ENCODE results near the gene HNF1A.
"Not testable (repeated sequence)": the region's sequence is repeated elsewhere in the genome, so short reads cannot be mapped to it uniquely, and the experiment has no call there.

Gene HNF1A

DNA sequence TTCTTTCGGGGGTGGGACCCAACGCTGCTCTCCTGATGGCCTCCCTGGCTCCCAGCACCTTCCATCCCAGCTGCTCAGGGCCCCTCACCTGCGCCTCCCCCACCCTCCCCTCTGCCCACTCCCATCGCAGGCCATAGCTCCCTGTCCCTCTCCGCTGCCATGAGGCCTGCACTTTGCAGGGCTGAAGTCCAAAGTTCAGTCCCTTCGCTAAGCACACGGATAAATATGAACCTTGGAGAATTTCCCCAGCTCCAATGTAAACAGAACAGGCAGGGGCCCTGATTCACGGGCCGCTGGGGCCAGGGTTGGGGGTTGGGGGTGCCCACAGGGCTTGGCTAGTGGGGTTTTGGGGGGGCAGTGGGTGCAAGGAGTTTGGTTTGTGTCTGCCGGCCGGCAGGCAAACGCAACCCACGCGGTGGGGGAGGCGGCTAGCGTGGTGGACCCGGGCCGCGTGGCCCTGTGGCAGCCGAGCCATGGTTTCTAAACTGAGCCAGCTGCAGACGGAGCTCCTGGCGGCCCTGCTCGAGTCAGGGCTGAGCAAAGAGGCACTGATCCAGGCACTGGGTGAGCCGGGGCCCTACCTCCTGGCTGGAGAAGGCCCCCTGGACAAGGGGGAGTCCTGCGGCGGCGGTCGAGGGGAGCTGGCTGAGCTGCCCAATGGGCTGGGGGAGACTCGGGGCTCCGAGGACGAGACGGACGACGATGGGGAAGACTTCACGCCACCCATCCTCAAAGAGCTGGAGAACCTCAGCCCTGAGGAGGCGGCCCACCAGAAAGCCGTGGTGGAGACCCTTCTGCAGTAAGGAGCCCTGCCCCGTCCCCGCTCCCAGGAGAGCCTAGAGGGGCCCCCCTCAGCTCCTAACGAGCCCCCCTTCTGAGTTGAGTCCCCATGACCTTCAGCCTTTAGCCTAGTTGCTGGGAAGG is at the start of gene HNF1A:
HNF1A (plus strand) TSS at position 248 of the 924 bp plus-strand sequence; CDS start at position 474, 226 bp downstream.
- no peak for DNase-seq

- no peak for DNase-seq
These were observed 49.3 kb upstream of the HNF1A start for GRCh38 chr12:120928864-120929652.

DNA sequence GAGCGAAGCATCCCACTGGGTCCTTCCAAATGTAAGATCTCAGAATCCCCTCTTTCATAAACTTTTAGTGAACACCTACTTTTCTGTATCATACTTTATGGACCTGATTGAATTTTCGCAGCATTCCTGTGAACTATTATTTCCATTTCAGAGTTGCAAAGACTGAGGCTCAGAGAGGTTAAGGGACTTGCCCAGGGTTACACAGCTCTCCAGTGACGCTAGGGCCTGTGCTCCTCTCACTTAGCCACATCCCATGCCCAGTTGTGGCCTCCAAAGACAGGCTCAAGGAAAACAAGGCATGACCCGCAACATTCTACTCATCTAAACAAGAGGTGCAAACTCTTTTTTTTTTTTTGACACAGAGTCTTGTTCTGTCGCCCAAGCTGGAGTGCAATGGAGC is 48.3 kb upstream of the HNF1A start:
- no peak for DNase-seq

- no peak for DNase-seq
These were observed 46.3 kb upstream of the HNF1A start for GRCh38 chr12:120932058-120932457.

DNA sequence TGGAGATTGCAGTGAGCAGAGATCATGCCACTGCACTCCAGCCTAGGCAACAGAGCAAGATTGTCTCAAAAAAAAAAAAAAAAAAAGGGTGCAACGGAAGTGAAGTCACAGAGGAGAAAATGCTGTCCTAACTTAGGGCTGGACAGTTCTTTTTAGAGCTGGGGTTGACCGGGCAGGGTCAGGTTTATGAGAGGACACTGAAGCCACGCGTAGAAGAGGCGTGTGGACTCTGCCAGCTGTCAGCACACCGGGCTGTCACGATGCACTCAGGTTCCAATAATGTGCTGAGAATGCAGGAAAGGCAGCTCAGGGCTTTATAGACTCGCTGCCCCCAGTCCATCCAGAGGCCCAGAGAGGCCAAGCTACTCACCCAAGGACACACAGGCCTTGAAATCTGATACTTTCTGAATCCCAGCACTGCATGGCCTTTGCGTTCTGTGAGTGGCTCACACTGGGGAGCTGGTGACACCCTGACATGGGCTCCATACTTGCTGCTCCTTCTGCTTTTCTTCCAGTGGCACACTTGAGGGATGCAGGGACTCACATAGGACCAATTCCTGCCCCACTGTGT is 45.3 kb upstream of the HNF1A start:
- DNase-seq = no peak

DNA sequence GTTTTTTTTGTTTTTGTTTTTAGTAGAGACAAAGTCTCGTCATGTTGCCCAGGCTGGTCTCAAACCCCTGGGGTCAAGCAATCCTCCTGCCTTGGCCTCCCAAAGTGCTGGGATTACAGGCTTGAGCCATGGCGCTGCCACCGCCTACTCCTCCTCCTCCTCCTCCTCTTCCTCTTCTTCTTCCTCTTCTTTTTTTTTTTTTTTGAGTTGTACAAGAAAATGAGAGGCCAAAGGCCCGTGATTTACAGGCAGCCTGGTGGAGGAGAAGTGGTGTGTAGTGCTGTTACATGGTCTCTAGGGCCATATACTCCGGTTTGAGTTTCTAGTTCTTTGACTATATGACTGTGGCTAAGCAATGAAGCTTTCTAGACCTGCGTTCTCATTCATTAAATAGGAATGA is 44.6 kb upstream of the HNF1A start:
- no peak for DNase-seq

- no peak for DNase-seq
These were observed 42.1 kb upstream of the HNF1A start for GRCh38 chr12:120936197-120936596.

DNA sequence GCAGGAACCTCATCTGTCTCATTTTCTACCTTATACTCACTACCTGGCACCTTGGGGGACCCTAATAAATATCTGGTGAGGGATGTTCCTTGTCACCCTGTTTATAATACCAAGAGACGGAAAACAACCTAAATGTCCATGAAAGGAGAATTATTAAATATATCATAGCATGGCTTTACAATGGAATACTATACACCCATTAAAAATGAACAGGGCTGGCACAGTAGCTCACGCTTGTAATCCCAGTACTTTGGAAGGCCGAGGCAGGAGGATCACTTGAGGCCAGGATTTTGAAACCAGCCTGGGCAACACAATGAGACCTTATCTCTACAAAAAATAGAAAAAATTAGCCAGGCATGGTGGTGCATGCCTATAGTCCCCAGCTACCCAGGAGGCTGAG is 39.8 kb upstream of the HNF1A start:
- DNase-seq = no peak

DNA sequence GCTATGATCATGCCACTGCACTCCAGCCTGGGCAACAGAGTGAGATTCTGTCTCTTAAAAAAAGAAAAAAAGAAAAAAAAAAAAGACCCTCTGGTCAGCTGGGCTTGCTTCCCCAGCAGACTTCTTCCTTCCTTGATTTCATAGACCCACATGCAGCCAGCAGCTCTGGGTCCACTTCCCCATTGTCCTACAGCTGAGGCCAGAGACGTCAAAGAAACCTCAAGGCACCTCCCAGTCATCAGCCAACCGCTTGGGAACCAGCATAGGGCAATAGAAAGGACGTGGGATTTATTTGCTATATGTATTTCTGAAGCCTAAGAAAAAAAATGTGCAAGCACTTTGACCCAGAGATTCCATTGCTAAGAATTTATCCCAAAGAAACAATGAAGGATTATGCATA is 38.8 kb upstream of the HNF1A start:
- DNase-seq = no peak

- DNase-seq = no peak
These were observed 38.3 kb upstream of the HNF1A start for GRCh38 chr12:120940006-120940405.

- DNase-seq = no peak
These were observed 37.5 kb upstream of the HNF1A start for GRCh38 chr12:120940799-120941198.

GRCh38 chr12:120941412-120941811 is 36.9 kb upstream of the HNF1A start:
- DNase-seq = no peak

DNA sequence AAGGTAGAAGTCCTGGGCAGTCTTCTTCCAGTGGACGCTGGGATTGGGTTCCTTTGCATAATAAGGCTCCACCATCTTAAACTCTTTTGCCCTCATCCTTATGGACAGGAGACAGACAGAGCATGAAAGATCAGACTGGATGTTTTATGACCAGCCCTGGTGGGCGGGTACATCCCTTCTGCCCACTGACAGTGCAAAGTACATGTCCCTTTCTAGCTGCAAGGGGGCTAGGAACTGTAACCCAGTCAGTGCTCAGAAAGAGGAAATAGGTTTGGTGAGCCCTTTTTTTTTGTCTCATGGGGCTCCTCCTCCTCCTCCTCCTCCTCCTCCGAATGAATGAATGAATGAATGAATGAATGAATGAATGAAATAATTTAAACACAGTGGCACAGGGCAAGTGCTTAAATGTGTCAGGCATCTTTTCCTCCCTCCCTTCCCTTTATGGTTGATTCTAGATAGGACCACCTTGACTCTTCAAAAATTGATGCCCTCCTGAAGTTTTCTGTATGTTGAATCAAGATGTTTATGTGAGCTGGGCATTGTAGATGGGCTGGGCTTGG is 36.4 kb upstream of the HNF1A start:
- no peak for DNase-seq

DNA sequence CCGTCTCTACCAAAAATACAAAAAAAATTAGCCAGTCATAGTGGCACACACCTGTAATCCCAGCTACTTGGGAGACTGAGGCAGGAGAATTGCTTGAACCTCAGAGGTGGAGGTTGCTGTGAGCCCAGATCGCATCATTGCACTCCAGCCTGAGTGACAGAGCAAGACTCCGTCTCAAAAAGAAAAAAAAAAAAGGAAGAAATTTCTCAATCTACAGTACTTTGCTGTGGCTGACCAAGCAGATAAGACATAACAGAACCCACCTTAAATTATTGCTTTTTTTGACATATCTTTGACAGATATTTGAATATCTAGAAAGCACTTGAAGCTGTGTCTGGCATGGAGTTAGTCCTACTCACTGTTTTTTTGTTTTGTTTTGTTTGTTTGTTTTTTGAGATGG is 34.9 kb upstream of the HNF1A start:
- no peak for DNase-seq

- peak; percentile 72 for DNase-seq
These were observed 33.6 kb upstream of the HNF1A start for GRCh38 chr12:120944645-120945217.

DNA sequence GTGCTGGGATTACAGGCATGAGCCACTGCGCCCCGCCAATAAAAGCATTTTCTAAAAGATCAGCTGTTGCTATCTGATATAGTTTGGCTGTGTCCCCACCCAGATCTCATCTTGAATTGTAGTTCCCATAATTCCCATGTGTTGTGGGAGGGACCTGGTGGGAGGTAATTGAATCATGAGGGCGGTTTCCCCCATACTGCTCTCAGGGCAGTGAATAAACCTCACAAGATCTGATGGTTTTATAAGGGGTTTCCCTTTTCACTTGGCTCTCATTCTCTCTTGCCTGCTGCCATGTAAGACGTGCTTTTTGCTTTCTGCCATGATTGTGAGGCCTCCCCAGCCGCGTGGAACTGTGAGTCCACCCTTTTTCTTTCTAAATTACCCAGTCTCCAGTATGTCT is 32.8 kb upstream of the HNF1A start:
- DNase-seq = not testable (repeated sequence)

- DNase-seq = not testable (repeated sequence)
These were observed 28.0 kb upstream of the HNF1A start for GRCh38 chr12:120950260-120950799.

- DNase-seq = no peak
These were observed 27.5 kb upstream of the HNF1A start for GRCh38 chr12:120950807-120951206.

DNA sequence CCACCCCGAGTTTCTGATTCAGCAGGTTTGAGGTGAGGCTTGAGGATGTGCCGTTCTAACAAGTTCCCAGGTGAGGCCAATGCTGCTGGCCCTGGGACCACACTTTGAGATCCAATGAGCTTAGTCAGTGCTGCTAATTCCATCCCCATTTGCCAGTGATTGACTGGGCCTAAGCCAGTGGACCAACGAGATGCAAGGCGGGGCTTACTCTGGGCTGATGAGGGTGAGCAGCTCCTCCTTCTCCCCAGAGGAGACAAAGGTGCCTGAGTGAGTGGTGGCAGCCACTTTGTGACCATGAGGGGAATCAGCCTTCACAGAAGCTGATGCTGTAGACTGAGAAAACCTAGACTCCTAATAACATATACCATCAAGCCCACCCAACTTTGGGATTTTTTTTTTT is 23.1 kb upstream of the HNF1A start:
- no peak for DNase-seq

DNA sequence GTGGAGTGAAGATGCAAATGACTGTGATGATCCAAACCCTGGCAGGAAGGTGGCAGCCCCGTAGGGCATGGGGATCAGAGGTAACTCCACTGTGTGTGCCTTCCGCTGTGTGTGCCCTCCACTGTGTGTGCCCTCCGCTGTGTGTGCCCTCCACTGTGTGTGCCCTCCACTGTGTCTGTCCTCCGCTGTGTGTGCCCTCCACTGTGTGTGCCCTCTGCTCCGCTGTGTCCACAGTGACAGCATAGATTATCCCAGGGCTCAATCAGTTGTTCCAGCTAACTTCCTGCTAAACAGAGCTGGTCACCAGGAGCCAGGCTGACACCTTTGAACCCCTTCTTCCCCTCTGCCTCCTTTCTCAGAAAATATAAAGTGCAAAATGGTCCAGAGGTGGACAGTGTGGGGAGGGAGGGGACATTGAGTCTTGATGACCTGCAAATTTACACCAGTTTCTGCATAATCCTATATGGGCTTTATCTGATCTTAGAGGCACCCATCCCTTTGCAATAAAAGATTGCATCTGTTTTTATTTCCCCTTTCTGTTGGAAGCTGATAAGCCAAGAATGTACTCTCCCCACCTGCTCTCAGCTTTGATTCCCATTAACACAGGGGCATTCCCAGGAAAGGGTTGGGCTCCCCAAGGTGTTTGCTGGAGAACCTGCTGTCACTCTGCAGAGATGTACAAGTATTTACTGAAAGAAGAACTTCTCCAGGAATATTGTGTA is 21.6 kb upstream of the HNF1A start:
- no peak for DNase-seq

GRCh38 chr12:120959111-120959878 is 19.0 kb upstream of the HNF1A start:
- no peak for DNase-seq
